ENCODE results near the gene DTX2. TPM values are rescaled to one million over a fixed set of nuclear protein-coding genes. Genes with fewer than 3 reads are reported as not detected.
"Not testable (repeated sequence)": the region's sequence is repeated elsewhere in the genome, so short reads cannot be mapped to it uniquely, and the experiment has no call there.

The DTX2 gene
- total and polyA plus RNA-seq, 4 donors: 4.5 to 9.5 (median 6.0) TPM

- Histone ChIP-seq H3K36me3 (ENCODE audit: control insufficient read depth in 4 of 4, insufficient read depth in 3 of 4, low read depth in 1 of 4, low read length in 3 of 4) (peaks cover 3 to 17% (median 7%) of the 10 kb centered on the region in 4 donors), H3K4me3 (ENCODE audit: low read depth in 1 of 3, low read length in 3 of 3) (no peak overlapping the region), H3K27ac (ENCODE audit: low read depth in 1 of 2, low read length in 2 of 2) (no peak overlapping the region), H3K4me1 (ENCODE audit: control insufficient read depth in 4 of 4, insufficient read depth in 4 of 4, low read length in 3 of 4) (peaks cover 0 to 1% (median 0%) of the 10 kb centered on the region in 4 donors), H3K9ac (ENCODE audit: low read depth in 1 of 2, low read length in 2 of 2) (no peak overlapping the region), H3K9me3 (ENCODE audit: control insufficient read depth in 4 of 4, low read length in 3 of 4) (no peaks in the 10 kb centered on the region), H3K27me3 (ENCODE audit: control insufficient read depth in 4 of 4, insufficient read depth in 4 of 4, low read length in 3 of 4) (no peaks in the 10 kb centered on the region)
- no peak for TF ChIP-seq NR2F2 (IDR thresholded peaks at IDR 0.05)
- TF ChIP-seq JUND (IDR thresholded peaks at IDR 0.05): no peak
- no peak for TF ChIP-seq RAD21 (IDR thresholded peaks at IDR 0.05)
- TF ChIP-seq HNF4G (IDR thresholded peaks at IDR 0.05): no peak
- no peak for TF ChIP-seq YY1 (IDR thresholded peaks at IDR 0.05)
- TF ChIP-seq HNF4A (conservative IDR thresholded peaks at IDR 0.05): no peak
- 81% methylated on average over 5 of the region's 5 CpGs for whole genome bisulfite sequencing
- no peak for DNase-seq (ENCODE audit: low spot score)
These were observed 44.6 kb downstream of the DTX2 start for GRCh38 chr7:76506081-76506440.

DNA sequence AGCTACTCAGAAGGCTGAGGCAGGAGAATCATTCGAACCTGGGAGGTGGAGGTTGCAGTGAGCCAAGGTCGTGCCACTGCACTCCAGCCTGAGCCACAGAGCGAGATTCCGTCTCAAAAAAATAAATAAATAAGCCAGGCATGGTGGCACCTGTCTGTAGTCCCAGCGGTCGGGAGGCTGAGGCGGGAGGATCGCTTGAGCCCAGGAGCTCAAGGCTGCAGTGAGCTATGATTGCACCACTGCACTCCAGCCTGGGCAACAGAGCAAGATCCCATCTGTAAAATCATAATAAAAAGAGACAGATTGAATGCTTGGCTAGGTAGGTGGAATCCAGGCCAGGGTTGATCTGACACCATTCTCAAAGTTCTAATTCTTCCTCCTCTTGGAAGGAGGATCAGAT, 45.1 kb downstream of the DTX2 start:
- not testable (repeated sequence) for H3K4me1 ChIP-seq (ENCODE audit: control insufficient read depth in 4 of 4, insufficient read depth in 4 of 4, low read length in 3 of 4); DNase-seq (ENCODE audit: low spot score); H3K9me3 ChIP-seq (ENCODE audit: control insufficient read depth in 4 of 4, low read length in 3 of 4); H3K4me3 ChIP-seq (ENCODE audit: low read depth in 1 of 3, low read length in 3 of 3); H3K27me3 ChIP-seq (ENCODE audit: control insufficient read depth in 4 of 4, insufficient read depth in 4 of 4, low read length in 3 of 4); H3K27ac ChIP-seq (ENCODE audit: low read depth in 1 of 2, low read length in 2 of 2); H3K9ac ChIP-seq (ENCODE audit: low read depth in 1 of 2, low read length in 2 of 2)
- peaks cover 3 to 17% (median 7%) of the 10 kb centered on the region in 4 donors for H3K36me3 ChIP-seq (ENCODE audit: control insufficient read depth in 4 of 4, insufficient read depth in 3 of 4, low read depth in 1 of 4, low read length in 3 of 4)
- 97% methylated on average over 8 of the region's 8 CpGs for WGBS

GRCh38 chr7:76507723-76508406, 46.4 kb downstream of the DTX2 start:
- no peak overlapping the region for H3K9ac ChIP-seq (ENCODE audit: low read depth in 1 of 2, low read length in 2 of 2)
- H3K27me3 ChIP-seq (ENCODE audit: control insufficient read depth in 4 of 4, insufficient read depth in 4 of 4, low read length in 3 of 4): no peaks in the 10 kb centered on the region
- WGBS: 89% methylated on average over 11 of the region's 11 CpGs
- H3K9me3 ChIP-seq (ENCODE audit: control insufficient read depth in 4 of 4, low read length in 3 of 4): no peaks in the 10 kb centered on the region
- H3K4me1 ChIP-seq (ENCODE audit: control insufficient read depth in 4 of 4, insufficient read depth in 4 of 4, low read length in 3 of 4): peaks cover 0 to 3% (median 0%) of the 10 kb centered on the region in 4 donors
- no peak for DNase-seq (ENCODE audit: low spot score)
- peaks cover 3 to 14% (median 7%) of the 10 kb centered on the region in 4 donors for H3K36me3 ChIP-seq (ENCODE audit: control insufficient read depth in 4 of 4, insufficient read depth in 3 of 4, low read depth in 1 of 4, low read length in 3 of 4)
- H3K27ac ChIP-seq (ENCODE audit: low read depth in 1 of 2, low read length in 2 of 2): no peak overlapping the region
- no peak overlapping the region for H3K4me3 ChIP-seq (ENCODE audit: low read depth in 1 of 3, low read length in 3 of 3)
- TF ChIP-seq RAD21 (IDR thresholded peaks at IDR 0.05) (no peak), SP1 (IDR thresholded peaks at IDR 0.05) (no peak), GABPA (IDR thresholded peaks at IDR 0.05 in 1 of 2, conservative IDR thresholded peaks at IDR 0.05 in 1 of 2) (no peak), TAF1 (conservative IDR thresholded peaks at IDR 0.05) (no peak), FOXA1 (IDR thresholded peaks at IDR 0.05) (no peak), NR2F2 (IDR thresholded peaks at IDR 0.05) (no peak)
- TF ChIP-seq, protein P1, sequence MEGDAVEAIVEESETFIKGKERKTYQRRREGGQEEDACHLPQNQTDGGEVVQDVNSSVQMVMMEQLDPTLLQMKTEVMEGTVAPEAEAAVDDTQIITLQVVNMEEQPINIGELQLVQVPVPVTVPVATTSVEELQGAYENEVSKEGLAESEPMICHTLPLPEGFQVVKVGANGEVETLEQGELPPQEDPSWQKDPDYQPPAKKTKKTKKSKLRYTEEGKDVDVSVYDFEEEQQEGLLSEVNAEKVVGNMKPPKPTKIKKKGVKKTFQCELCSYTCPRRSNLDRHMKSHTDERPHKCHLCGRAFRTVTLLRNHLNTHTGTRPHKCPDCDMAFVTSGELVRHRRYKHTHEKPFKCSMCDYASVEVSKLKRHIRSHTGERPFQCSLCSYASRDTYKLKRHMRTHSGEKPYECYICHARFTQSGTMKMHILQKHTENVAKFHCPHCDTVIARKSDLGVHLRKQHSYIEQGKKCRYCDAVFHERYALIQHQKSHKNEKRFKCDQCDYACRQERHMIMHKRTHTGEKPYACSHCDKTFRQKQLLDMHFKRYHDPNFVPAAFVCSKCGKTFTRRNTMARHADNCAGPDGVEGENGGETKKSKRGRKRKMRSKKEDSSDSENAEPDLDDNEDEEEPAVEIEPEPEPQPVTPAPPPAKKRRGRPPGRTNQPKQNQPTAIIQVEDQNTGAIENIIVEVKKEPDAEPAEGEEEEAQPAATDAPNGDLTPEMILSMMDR (IDR thresholded peaks at IDR 0.05; ENCODE audit: low read depth, low read length, missing input control): no peak
- TF ChIP-seq, protein P2, sequence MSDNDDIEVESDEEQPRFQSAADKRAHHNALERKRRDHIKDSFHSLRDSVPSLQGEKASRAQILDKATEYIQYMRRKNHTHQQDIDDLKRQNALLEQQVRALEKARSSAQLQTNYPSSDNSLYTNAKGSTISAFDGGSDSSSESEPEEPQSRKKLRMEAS (IDR thresholded peaks at IDR 0.05): no peak
- TF ChIP-seq, protein P3, sequence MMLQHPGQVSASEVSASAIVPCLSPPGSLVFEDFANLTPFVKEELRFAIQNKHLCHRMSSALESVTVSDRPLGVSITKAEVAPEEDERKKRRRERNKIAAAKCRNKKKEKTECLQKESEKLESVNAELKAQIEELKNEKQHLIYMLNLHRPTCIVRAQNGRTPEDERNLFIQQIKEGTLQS (IDR thresholded peaks at IDR 0.05): no peak

Measured in liver (tissue), 9 donors.